Stimulated activated CD4-positive, alpha-beta T cell treated with anti-CD3 and anti-CD28 coated beads, Interleukin-12 subunit alpha, Interleukin-12 subunit beta, amount 100 ng/mL, for 24 hours (primary cell): ENCODE results near the gene SIGMAR1.
A peak's percentile ranks its signal among the peaks of the same experiment; 100 is the strongest.

Source experiments
- DNase-seq, 2 experiments: peaks; one replicate each; pipeline ENCODE4 v3.0.0-alpha.2; 2020; ENCODE audit warnings: low read depth in 2 of 2

SIGMAR1 gene

DNA sequence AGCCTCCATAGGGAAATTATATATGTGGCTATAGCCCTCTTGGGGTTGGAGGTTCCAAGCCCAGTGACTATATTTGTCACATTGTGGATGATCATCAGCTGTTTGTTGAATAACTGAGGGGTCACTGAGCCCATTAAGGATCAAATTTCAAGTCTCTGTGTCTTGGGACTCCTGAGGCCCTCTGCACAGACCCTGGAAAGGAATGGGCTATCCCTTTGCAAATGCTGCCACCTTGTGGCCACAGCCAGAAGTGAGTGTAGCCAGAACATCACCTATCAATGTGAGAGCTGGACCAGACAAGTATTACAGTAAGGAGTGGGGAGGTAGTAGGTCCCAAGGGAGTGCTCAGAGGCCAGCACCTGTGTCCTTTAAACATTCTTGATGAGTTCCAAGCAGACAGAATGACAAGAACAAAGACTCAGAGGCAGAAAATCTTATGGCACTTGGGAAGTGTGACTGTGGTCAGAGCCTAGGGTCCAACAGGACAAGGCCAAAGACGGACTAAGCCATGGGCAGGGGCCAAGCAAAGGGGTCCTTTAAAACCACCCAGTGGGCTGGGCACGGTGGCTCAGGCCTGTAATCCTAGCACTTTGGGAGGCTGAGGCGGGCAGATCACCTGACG lies 33.9 kb downstream of the SIGMAR1 start:
- DNase-seq, result peak; percentile 67 to 81

DNA sequence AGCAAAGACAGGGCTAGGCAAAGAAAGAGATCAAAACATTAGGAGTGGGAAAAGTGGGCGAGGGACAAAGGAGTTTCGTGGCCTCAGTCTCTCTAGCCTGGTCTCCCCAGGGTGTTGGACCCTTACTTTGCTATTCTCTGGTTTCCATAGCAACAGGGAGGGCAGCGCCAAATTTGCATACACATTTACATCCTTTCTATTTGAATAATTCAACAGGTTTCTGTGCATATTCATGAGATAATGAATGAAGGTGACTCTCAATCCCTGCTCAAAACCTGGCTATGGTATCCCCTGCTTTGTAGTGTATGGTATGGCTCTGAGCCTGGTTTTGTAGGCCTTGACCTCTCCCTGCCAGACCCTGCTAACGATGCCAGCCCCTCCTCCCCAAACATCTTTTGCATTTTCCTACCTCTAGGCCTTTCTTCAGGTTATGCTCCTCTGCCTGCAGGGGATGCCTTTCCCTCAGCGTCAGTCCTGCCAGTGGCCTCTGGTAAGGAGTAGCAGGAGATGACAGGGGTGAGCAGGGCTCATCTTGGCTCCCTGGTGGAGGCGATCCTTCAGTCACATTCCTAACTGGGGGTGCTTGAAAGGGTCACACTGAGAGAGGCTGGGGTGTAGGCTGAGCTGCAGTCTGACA lies 35.5 kb downstream of the SIGMAR1 start:
- DNase-seq, result no peak

DNA sequence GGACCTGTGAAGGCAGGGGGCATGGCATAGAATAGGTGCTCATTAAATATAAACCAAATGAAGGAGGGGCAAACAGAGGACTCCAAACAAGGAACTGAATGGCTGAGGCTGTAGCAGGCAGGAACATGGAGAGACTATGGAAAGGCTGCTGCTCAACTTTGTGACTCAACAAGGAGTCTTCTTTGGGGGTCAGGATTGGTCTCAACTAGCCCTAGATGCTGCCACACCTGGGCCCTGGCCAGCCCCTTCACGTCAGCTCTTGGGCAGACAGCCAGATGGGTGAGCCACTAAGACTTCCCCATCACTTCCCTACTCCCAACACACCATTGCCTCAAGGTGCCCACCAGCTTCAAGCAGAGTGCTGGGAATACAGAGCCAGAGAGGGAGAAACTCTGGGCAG lies 36.7 kb downstream of the SIGMAR1 start:
- no peak for DNase-seq

DNA sequence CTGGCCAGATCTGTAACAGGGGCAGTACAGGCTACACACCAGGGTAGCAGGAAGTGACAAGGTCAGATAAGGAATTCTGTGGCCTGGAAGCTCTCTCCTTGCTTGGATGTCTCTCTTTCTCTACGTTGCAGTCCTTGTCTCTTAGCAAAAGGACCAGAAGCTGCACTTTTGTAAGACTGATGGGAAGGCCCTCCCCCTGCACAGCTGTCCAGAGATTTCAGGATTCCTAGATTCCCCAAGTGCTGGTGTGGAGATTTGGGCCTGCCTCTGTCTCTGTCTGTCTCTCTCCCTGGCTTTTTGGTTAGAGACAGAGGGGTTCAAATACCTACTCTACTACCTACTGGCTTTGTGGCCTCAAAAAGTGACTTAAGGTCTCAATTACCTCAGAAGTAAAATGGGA lies 38.0 kb downstream of the SIGMAR1 start:
- DNase-seq, result no peak

DNA sequence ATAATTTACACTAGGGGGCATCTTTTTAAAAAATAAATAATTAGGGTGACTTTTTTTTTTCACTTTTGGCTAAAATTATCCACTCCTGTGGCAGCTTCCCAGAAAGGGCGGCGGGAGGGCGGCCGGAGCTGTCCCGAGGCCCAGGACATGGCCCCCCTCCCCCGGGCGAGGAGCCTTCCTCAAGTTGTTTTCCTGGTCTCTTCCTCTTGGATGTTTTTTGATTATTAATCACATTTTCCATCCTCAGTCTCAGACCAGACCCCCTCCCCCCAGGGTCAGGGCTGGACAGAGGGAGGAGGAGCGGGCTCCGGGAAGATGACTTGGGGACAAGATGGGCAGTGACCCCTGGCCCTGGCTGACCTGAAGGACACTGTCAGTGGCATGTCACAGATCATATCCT lies 43.4 kb downstream of the SIGMAR1 start:
- DNase-seq, result no peak

DNA sequence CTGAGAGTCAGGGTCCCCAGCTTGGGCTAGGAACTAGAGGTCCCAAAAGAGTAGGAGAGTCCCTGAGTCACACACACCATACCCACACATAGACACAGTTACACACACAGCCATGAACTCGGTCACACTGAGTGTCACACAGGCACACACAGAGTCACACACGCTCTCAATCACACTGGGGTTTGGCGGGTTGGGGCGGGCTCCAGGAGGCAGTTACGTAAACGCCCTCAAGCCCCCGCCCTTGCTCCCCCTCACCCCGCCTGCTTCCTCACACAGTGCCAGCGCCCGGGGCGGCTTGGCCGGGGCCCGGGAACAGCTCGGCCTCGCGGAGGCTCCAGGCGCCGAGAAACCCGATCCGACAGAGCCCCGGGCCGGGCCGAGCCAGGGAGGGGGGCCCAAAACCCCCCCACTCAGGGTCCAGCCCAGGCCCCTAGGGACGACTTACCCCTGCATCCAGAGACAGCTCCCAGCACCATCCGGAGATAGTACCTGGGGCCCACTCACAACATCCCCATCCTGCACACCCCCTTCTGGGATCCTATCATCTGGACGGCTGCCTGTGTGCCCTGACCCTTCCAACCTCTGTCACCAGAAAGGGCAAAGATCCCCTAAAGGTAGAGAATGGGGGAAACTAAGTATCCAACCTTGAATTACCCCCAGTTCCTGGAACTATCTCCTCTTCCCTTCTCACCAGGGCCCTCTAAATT lies 44.5 kb downstream of the SIGMAR1 start:
- no peak for DNase-seq

DNA sequence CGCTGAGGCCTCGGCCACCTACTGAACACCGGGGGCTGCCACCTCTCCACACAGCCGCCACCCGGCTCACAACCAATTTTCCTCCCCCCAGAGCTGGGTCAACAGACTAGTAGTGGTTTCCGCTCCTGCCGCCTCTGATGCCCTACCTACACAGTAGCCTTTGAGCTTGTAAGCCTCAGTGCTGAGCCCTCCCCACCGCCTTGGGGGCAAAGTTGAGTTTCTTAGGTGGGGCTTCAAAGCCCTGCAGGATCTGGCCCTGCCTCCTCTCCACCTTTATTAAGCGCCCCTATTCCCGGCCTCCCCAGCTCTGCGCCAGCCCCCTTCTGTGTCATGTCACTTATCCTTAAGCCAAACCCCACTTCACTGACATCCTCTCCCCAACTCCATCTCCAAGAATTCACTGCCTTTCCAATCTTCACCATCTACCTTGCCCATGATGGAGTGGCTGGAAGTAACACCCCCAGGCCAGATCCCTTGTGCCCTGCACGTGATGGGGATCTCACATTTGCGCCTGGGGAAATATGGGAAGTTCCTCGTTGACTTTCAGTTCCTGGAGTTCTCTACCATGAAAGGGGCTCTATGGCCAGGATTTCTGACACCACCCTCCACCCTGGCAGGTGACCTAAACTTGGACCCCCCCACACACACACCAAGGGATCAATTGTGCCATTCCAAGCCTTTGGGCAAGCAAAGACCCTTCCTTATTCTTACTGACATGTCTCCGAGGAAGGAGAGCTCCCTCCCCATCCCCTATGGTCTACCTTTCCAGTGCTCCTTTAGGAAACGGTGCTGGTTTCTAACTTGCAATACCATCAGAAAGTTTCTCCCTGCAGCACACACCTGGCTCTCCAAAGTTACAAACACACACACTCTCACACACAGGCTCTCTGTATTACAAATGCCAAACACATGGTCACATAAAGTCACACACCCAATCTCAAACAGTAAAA lies 45.4 kb downstream of the SIGMAR1 start:
- DNase-seq, result no peak

DNA sequence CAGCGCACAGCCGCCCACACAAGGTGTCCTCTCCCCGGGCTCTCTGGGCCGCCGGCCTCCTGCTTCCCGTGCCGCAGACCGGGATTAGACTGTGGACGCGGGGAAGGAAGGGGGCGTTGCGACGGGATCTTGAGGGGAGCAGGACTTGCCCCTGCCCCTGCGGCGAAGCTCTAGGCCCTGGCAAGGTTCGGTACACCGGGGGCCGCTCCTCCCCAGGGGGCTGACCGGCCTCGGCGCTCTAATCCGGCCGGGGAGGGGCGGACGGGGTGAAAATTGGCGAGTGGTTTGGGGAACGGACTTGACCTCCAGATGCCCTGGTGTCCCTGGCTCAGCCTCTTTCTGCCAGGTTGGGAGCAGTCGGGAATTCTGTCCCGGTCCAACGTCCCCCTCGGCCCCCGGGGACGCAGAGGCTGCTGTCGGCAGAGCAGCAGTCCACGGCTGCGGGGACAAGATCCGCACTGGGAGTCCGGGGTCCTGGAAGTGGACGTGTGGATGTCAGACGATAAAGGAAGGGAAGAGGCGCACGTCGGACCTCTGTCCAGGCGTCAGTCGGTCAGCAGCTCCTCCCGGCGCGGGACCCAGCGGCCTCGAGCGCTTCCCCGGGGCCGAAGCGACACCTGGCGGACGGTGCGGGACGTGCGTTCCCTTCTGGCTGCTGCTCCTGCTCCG lies 46.2 kb downstream of the SIGMAR1 start:
- DNase-seq, result peak; percentile 52 to 75

DNA sequence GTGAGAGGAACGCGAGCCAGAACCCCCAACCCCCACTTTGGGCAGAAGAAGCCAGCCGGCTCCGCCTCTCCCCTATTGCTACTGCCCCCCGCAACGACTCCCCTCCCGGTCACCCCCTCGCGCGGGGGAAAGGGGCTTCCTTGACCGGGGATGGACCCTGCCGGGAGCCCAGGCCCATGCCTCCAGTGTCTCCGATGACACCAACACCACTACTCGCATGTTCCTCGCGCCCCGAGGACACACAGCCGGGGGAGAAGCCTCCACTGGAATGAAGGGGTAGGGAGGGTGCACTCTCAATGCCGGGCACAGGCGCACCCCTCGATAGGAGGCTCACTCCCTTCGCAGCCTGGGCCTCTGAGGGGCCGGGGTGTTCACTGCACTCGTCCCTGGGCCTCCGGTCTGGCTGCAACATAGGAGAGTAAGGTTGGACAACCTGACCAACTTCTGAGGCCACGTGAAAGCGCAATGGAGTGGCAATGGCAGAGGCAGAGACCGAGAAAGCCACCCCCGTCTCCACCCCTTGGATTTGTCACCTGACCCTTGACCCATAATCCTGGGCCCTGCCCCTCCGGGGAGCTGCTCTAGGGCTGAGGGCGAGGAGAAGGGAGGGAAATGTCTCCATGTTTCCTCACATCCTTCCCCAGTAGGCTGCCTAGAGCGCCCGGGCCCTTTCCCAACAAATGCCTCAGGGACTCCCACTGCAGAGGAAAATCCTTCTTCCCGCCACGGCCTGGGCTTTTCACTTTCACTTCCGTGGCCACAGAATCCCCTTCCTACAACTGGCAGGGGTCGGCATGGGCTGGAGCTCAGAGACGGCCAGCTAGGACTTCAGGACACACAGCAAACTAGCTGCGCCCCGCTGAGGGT lies 47.0 kb downstream of the SIGMAR1 start:
- no peak for DNase-seq

DNA sequence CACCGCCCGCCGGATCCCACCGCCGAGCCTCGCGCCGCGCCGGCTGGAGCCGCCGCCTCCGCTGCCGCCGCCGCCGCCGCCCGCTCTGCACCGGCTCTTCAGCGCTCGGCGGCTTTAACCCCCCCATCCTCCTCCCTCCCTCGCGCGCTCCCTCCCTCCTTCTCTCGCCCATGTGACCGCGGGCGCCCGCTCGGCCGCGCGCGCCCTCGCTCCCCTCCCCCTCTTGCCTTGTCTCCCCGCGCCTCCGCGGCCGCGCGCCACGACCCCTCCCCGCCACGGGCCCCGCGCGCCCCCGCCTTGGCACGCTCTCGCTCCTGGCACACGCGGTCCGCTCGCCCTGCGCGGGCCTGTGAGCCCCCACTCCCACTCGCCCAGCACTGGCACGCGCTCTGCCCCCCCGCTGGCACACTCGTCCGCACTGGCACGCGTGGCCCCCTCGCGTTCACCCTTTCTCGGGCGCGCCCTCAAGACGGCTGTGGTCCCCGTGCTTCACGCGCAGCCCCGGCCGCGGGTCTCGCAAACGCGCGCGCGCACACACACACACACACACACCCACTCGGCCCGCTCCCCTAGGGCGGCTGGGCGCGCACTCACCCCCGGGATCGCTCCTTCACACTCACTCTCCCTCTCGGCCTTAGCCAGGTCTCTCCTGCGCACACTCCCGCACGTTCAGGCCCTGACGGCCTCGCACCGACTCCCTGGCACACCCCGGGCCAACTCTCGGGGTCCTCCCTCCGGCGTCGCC lies 47.8 kb downstream of the SIGMAR1 start, which contains the start of gene CNTFR:
Gene CNTFR (minus strand): TSS at position 89 of the 745 bp plus-strand sequence. CDS start 20,743 bp downstream, outside the sequence.
- DNase-seq, result no peak

DNA sequence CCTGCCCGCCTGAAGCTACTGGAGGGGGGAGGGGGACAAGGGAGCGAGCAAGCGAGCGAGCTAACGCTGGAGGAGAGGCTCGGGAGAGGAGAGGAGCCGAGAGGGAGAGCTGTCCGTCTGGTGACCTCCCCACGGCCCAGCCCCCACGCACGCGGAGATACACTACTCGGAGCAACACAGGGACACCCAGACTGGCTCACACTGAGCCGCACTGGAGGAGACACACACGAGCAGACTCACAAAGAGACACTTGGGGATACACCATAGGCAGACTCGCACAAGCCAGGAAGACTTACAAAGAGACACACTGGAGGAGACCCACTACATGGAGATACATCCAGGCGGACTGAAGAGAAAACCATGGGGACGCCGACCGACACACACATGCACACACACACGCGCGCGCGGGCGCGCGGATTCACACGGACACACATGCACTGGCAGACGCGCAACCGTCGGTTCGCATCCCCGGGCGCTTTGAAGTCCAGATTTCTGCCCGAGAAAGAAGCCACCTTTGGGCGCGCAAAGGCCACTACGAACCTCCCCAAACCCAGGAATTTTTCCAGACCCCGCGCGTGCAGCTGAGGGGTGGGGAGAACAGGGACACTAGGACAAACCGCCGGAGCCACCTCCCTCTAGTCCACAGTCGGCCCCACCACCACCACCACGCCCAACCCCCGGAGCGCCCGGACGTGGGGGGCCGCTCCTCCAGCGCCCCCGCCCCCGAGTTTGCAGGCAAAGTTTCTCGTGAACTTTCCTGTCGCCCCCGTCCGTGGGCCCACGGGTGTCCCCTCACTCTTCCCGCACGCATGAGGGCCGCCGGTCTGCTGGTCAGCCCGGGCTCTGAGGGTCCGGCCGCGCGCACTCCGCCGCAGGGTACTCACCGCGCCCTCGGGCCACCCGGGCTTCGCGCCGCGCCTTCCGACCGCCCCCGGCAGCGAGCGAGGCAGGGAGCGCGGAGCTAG lies 48.6 kb downstream of the SIGMAR1 start:
- no peak for DNase-seq

DNA sequence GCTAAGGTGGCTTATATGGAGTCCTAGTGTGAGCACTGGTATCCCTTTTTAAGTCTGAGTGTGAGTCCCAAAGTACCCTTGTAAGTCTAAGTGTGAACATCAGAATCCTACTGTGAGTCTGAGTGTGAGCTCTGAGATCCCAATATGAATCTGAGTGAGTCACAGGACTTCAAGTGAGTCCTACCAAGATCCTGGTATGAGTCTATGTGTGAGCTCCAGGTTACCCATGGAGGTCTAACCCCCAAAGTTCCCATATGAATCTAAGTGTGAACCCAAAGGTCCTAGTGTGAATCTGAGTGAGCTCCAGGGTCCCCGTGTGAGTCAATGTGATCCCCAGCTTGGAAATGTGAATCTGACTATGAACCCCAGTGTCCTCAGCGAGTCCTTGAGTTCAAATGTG lies 50.3 kb downstream of the SIGMAR1 start:
- no peak for DNase-seq

DNA sequence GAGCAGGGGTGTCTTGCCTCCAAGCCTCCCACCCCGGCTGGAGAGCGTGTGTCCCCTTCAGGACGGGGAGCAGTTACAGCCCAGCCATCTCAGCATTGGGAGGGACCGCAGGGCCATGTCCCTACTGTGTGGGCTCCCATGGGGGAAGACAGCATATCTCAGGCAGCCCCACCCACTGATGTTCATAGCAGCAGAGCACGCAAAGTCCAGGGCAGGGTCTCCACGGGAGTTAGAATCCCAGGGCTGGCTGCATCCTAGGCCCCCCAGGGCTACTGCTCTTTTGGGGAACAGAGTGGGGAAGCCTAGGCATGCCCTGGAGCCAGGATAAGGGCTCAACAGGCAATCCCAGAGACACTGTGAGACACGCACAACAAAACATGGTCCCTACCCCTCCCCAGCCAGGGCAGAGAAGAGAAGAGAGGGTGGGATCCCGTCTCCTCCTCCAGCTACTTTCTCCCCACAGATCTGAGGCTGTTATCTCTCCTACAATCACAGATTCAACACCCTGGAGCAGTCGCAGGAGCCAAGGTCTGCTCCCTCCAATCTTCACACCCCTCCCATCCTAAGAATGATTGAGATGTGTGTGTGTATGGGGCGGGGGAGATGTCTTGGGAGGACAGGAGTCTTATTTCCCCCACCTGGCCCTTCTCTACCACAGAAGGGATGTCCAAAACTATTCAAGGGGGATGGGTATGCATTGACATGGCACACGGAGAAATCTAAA lies 51.5 kb downstream of the SIGMAR1 start:
- no peak for DNase-seq

DNA sequence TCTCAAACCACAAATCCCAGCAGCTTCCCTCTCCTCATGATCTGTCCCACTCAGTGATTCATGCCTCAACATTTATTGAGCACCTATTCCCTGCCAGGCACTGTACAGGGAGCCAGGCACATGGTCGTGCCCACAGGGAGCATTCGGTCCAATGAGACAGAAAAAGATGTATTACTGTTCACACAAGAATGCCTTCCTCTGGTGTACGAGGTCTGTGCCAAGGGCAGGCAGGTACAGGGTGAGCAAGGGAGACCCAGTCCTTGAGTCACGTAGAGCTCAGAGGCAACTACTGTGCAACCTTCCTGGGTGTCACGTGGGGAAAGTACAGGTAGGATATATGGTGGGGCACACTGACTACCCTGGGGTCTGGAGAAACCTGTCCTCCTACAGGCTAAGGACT lies 52.6 kb downstream of the SIGMAR1 start:
- no peak for DNase-seq
